IMR-90 (cell line): Measurements from ENCODE around the gene STXBP4. TPM values are rescaled to one million over a fixed set of nuclear protein-coding genes. Genes with fewer than 3 reads are reported as not detected.

Experiments
- ATAC-seq: fragments of 200-7000 bp; cut with Tn5 transposase; 2 replicates; pipeline ENCODE4 v1.9.1; 2020; ENCODE audit warnings: low read depth, mild to moderate bottlenecking, moderate library complexity
- BruUV-seq: library from RNA; stranded (reverse); fragments of 400-500 nt; replicated peaks from 2 replicates; lab custom pipeline; 2021; lab: Mats Ljungman, UMichigan
- CTCF ChIA-PET: fragments of 300-600 bp; formaldehyde crosslinking; extraction: SDS; loops from one replicate; lab custom pipeline; 2021; ENCODE audit warnings: antibody characterized with exemption; lab: Yijun Ruan, JAX
- POLR2A ChIA-PET: fragments of 300-600 bp; sonication (Branson Sonifier 250); formaldehyde crosslinking; loops from one replicate; lab custom pipeline; 2022; ENCODE audit warnings: antibody characterized with exemption; ENCODE audit not compliant: unreplicated experiment; lab: Charles Lee
- DNase-seq: peaks from one replicate; pipeline ENCODE4 v3.0.0; 2013
- H2AFZ ChIP-seq: replicated peaks from 2 replicates; pipeline ENCODE3; 2013; ENCODE audit warnings: low read length, mild to moderate bottlenecking; ENCODE audit not compliant: poor library complexity
- H2AK5ac ChIP-seq: 2 replicates; pipeline ENCODE4 v1.6.1; 2013; ENCODE audit warnings: low read depth, low read length, inconsistent platforms
- H2AK9ac ChIP-seq: replicated peaks from 2 replicates; pipeline ENCODE3; 2013; ENCODE audit warnings: mild to moderate bottlenecking, low read depth, low read length, moderate library complexity; ENCODE audit not compliant: poor library complexity
- H2BK120ac ChIP-seq: 2 replicates; pipeline ENCODE4 v1.6.1; 2013; ENCODE audit warnings: low read depth, low read length, inconsistent platforms
- H2BK15ac ChIP-seq: 3 replicates; pipeline ENCODE4 v1.6.1; 2013; ENCODE audit warnings: low read depth, low read length, inconsistent platforms
- H2BK20ac ChIP-seq: 2 replicates; pipeline ENCODE4 v1.6.1; 2013; ENCODE audit warnings: low read depth, mild to moderate bottlenecking, inconsistent platforms, low read length, moderate library complexity
- H2BK5ac ChIP-seq: 2 replicates; pipeline ENCODE4 v1.6.1; 2013; ENCODE audit warnings: mild to moderate bottlenecking, low read depth, low read length, inconsistent platforms; ENCODE audit not compliant: poor library complexity, severe bottlenecking
- H3K14ac ChIP-seq: replicated peaks from 2 replicates; pipeline ENCODE4 v1.6.1; 2013; ENCODE audit warnings: low read depth, low read length, inconsistent platforms
- H3K18ac ChIP-seq: 2 replicates; pipeline ENCODE4 v1.6.1; 2013; ENCODE audit warnings: low read depth, low read length, control low read depth
- H3K23ac ChIP-seq: 2 replicates; pipeline ENCODE4 v1.6.1; 2013; ENCODE audit warnings: low read depth, low read length, inconsistent platforms
- H3K27ac ChIP-seq: 2 replicates; pipeline ENCODE4 v1.5.1; 2013; ENCODE audit warnings: mild to moderate bottlenecking, control low read depth, low read length; ENCODE audit not compliant: insufficient read depth
- H3K27me3 ChIP-seq: 2 replicates; pipeline ENCODE4 v1.6.1; 2013; ENCODE audit warnings: low read length; ENCODE audit not compliant: control insufficient read depth, insufficient read depth
- H3K36me3 ChIP-seq: 2 replicates; pipeline ENCODE4 v1.6.1; 2013; ENCODE audit warnings: low read length, mixed read lengths; ENCODE audit not compliant: control insufficient read depth, insufficient read depth
- H3K4ac ChIP-seq: 2 replicates; pipeline ENCODE4 v1.6.1; 2013; ENCODE audit warnings: low read depth, low read length, inconsistent platforms
- H3K4me1 ChIP-seq: 2 replicates; pipeline ENCODE4 v1.6.1; 2013; ENCODE audit warnings: low read length, mixed read lengths; ENCODE audit not compliant: control insufficient read depth, insufficient read depth
- H3K4me2 ChIP-seq: 2 replicates; pipeline ENCODE4 v1.6.1; 2013; ENCODE audit warnings: low read depth, mild to moderate bottlenecking, control low read depth, low read length, moderate library complexity
- H3K4me3 ChIP-seq: 2 replicates; pipeline ENCODE4 v1.5.1; 2013; ENCODE audit warnings: low read depth, mild to moderate bottlenecking, control low read depth, low read length, moderate library complexity; ENCODE audit not compliant: insufficient read depth
- H3K56ac ChIP-seq: 2 replicates; pipeline ENCODE4 v1.6.1; 2013; ENCODE audit warnings: low read length, inconsistent platforms; ENCODE audit not compliant: insufficient read depth; ENCODE audit errors: extremely low read depth
- H3K79me1 ChIP-seq, 2 experiments: 2 replicates each; pipeline ENCODE4 v1.6.1; 2013; ENCODE audit warnings: low read length in 2 of 2, inconsistent platforms in 1 of 2, low read depth in 1 of 2
- H3K9ac ChIP-seq: 2 replicates; pipeline ENCODE4 v1.6.1; 2013; ENCODE audit warnings: low read depth, low read length, control low read depth
- H3K9me1 ChIP-seq: 2 replicates; pipeline ENCODE4 v1.6.1; 2013; ENCODE audit warnings: low read length, inconsistent platforms; ENCODE audit not compliant: insufficient read depth
- H3K9me3 ChIP-seq: 2 replicates; pipeline ENCODE4 v1.6.1; 2013; ENCODE audit warnings: low read length; ENCODE audit not compliant: control insufficient read depth, insufficient read depth
- H4K20me1 ChIP-seq: 2 replicates; pipeline ENCODE4 v1.6.1; 2013; ENCODE audit warnings: low read length, inconsistent platforms; ENCODE audit not compliant: insufficient read depth
- H4K5ac ChIP-seq: 2 replicates; pipeline ENCODE4 v1.6.1; 2013; ENCODE audit warnings: mild to moderate bottlenecking, low read depth, low read length, control low read depth
- H4K8ac ChIP-seq, 2 experiments: 2 replicates each; pipeline ENCODE4 v1.6.1; 2013; ENCODE audit warnings: low read depth in 2 of 2, low read length in 2 of 2, control low read depth in 1 of 2, inconsistent platforms in 1 of 2
- H4K91ac ChIP-seq: 2 replicates; pipeline ENCODE4 v1.6.1; 2013; ENCODE audit warnings: low read depth, low read length, inconsistent platforms; ENCODE audit not compliant: insufficient read depth
- BHLHE40 ChIP-seq: fragments of 150-350 bp; IDR thresholded peaks from 2 replicates; pipeline ENCODE4 v1.6.1; 2016; ENCODE audit warnings: mild to moderate bottlenecking, low read depth, low read length
- CEBPB ChIP-seq: IDR thresholded peaks from 2 replicates; pipeline ENCODE4 v1.6.1; 2012; ENCODE audit warnings: low read depth, low read length, improper control_type of control experiment
- CHD1 ChIP-seq: IDR thresholded peaks from 2 replicates; pipeline ENCODE4 v1.6.1; 2012; ENCODE audit warnings: low read depth, low read length, improper control_type of control experiment
- ELK1 ChIP-seq: fragments of 150-350 bp; IDR thresholded peaks from 2 replicates; pipeline ENCODE4 v1.6.1; 2016; ENCODE audit warnings: low read depth, mild to moderate bottlenecking, low read length, moderate library complexity, borderline replicate concordance
- MAFK ChIP-seq: IDR thresholded peaks from 2 replicates; pipeline ENCODE4 v1.6.1; 2012; ENCODE audit warnings: low read depth, low read length, improper control_type of control experiment
- MAZ ChIP-seq: IDR thresholded peaks from 2 replicates; pipeline ENCODE4 v1.6.1; 2012; ENCODE audit warnings: low read depth, mild to moderate bottlenecking, low read length, improper control_type of control experiment, moderate library complexity, borderline replicate concordance
- MXI1 ChIP-seq: IDR thresholded peaks from 2 replicates; pipeline ENCODE4 v1.6.1; 2012; ENCODE audit warnings: low read depth, mild to moderate bottlenecking, low read length, moderate library complexity, borderline replicate concordance
- NFE2L2 ChIP-seq: fragments of 150-350 bp; IDR thresholded peaks from 2 replicates; pipeline ENCODE4 v1.6.1; 2016; ENCODE audit warnings: low read depth, mild to moderate bottlenecking, low read length
- POLR2A ChIP-seq: IDR thresholded peaks from 2 replicates; pipeline ENCODE4 v1.6.1; 2012; ENCODE audit warnings: mild to moderate bottlenecking, low read depth, low read length
- RAD21 ChIP-seq: IDR thresholded peaks from 2 replicates; pipeline ENCODE4 v1.6.1; 2012; ENCODE audit warnings: low read length, improper control_type of control experiment
- RCOR1 ChIP-seq: IDR thresholded peaks from 2 replicates; pipeline ENCODE4 v1.6.1; 2012; ENCODE audit warnings: mild to moderate bottlenecking, low read length, improper control_type of control experiment; ENCODE audit not compliant: insufficient replicate concordance
- RFX5 ChIP-seq: IDR thresholded peaks from 2 replicates; pipeline ENCODE4 v1.8.0; 2012; ENCODE audit warnings: low read depth, mild to moderate bottlenecking, low read length, moderate library complexity
- SMC3 ChIP-seq: fragments of 150-350 bp; IDR thresholded peaks from 2 replicates; pipeline ENCODE4 v1.6.1; 2016; ENCODE audit warnings: low read depth, mild to moderate bottlenecking, antibody characterized with exemption, low read length, moderate library complexity
- USF2 ChIP-seq: fragments of 150-350 bp; IDR thresholded peaks from 2 replicates; pipeline ENCODE4 v1.6.1; 2017; ENCODE audit warnings: mild to moderate bottlenecking, antibody characterized with exemption, low read length, low read depth
- dilution Hi-C: fragments of 300-500 bp; cut with HindIII; formaldehyde crosslinking; loops from one replicate; pipeline ENCODE4 v1.14.3; 2018; ENCODE audit warnings: low sequenced_read_pairs; ENCODE audit not compliant: unreplicated experiment
- in situ Hi-C: fragments of 300-500 bp; cut with MboI; formaldehyde crosslinking; loops from 3 replicates; pipeline ENCODE4 v1.14.3; 2019; ENCODE audit warnings: low sequenced_read_pairs, inconsistent platforms, mixed read lengths
- intact Hi-C: fragments of 100-400 bp; cut with micrococcal nuclease; formaldehyde crosslinking; loops from 2 replicates; pipeline ENCODE4 v1.10.0; 2022
- polyA plus RNA-seq, 3 experiments: library from polyadenylated mRNA; depleted of rRNA; stranded (reverse); fragments of >200 nt; gene quantifications; 2 replicates each; pipeline ENCODE4 v1.2.3, GENCODE V29; 2012; ENCODE audit warnings: low replicate concordance in 1 of 3
- total RNA-seq: library from RNA; depleted of rRNA; stranded (reverse); fragments of >200 nt; gene quantifications from 2 replicates; pipeline ENCODE4 v1.2.3, GENCODE V29; 2012
- TF ChIP-seq, protein P1 (sequence below): conservative IDR thresholded peaks from 2 replicates; pipeline ENCODE4 v1.5.1; 2012; ENCODE audit warnings: mild to moderate bottlenecking, low read depth, low read length, improper control_type of control experiment

The STXBP4 gene
- total and polyA plus RNA-seq, 2 of the 4 experiments (the other 2 are of a cell fraction): 4.1 to 20.4 TPM

- no peak for DNase-seq
- ChIA-PET POLR2A (no interaction called here), CTCF (no interaction called here)
- H3K4me1 ChIP-seq: no peaks in the 10 kb centered on the region
- no peaks in the 10 kb centered on the region; the same call in 1 of the 2 replicates for H3K9me1 ChIP-seq
- no peak overlapping the region for H3K4ac ChIP-seq
- no peak overlapping the region for H3K4me2 ChIP-seq
- no peak overlapping the region for H3K56ac ChIP-seq
- dilution Hi-C loops: no loop called here
- no peak overlapping the region for H3K9ac ChIP-seq
- H3K79me1 ChIP-seq: peaks cover 26 to 44% of the 10 kb centered on the region in 2 experiments
- no peak overlapping the region for H4K5ac ChIP-seq
- H3K9me3 ChIP-seq: no peaks in the 10 kb centered on the region
- H2AFZ ChIP-seq: no peak overlapping the region
- H2BK5ac ChIP-seq: no peak overlapping the region
- no peaks in the 10 kb centered on the region for H3K36me3 ChIP-seq
- no peak overlapping the region for H2BK120ac ChIP-seq
- H3K27me3 ChIP-seq: no peaks in the 10 kb centered on the region
- H2BK20ac ChIP-seq: no peak overlapping the region
- no peaks in the 10 kb centered on the region for H4K20me1 ChIP-seq
- in situ Hi-C loops: no loop called here
- no peak overlapping the region for H2BK15ac ChIP-seq
- no peak overlapping the region for H3K4me3 ChIP-seq
- no peak overlapping the region for H3K23ac ChIP-seq
- H4K91ac ChIP-seq: no peak overlapping the region
- no peak for ATAC-seq
- TF ChIP-seq MAFK: no peak
- no peak for TF ChIP-seq MAZ
- no peak for TF ChIP-seq RCOR1
- TF ChIP-seq, protein P1, sequence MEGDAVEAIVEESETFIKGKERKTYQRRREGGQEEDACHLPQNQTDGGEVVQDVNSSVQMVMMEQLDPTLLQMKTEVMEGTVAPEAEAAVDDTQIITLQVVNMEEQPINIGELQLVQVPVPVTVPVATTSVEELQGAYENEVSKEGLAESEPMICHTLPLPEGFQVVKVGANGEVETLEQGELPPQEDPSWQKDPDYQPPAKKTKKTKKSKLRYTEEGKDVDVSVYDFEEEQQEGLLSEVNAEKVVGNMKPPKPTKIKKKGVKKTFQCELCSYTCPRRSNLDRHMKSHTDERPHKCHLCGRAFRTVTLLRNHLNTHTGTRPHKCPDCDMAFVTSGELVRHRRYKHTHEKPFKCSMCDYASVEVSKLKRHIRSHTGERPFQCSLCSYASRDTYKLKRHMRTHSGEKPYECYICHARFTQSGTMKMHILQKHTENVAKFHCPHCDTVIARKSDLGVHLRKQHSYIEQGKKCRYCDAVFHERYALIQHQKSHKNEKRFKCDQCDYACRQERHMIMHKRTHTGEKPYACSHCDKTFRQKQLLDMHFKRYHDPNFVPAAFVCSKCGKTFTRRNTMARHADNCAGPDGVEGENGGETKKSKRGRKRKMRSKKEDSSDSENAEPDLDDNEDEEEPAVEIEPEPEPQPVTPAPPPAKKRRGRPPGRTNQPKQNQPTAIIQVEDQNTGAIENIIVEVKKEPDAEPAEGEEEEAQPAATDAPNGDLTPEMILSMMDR: no peak
- no peak for TF ChIP-seq MXI1
- no peak for TF ChIP-seq USF2
- TF ChIP-seq RAD21: no peak
- TF ChIP-seq BHLHE40: no peak
- TF ChIP-seq POLR2A: no peak
- no peak for TF ChIP-seq SMC3
- no peak for TF ChIP-seq CHD1
- TF ChIP-seq RFX5: no peak
- no peak for TF ChIP-seq ELK1
- TF ChIP-seq CEBPB: no peak
- TF ChIP-seq NFE2L2: no peak
- intact Hi-C loops: no loop called here
- H3K18ac ChIP-seq: no peak overlapping the region
- no peak overlapping the region for H4K8ac ChIP-seq
- no peak overlapping the region for H3K27ac ChIP-seq
- no peak overlapping the region for H2AK5ac ChIP-seq
- BruUV-seq: no TSS peak
- no peak overlapping the region for H2AK9ac ChIP-seq
- H3K14ac ChIP-seq: no peak overlapping the region
Measured at GRCh38 chr17:54971147-54971546, 2.6 kb downstream of the STXBP4 start.
